PC-3 (cell line): ENCODE measurements around the gene CLDN24. TPM values are rescaled to one million over a fixed set of nuclear protein-coding genes. Genes with fewer than 3 reads are reported as not detected.

Experiments
- ATAC-seq: fragments of 200-7000 bp; cut with Tn5 transposase; 2 replicates; pipeline ENCODE4 v1.9.1; 2020; ENCODE audit warnings: mild to moderate bottlenecking, moderate library complexity
- BruUV-seq: library from RNA; stranded (reverse); fragments of 400-500 nt; replicated peaks from 2 replicates; lab custom pipeline; 2021; lab: Mats Ljungman, UMichigan
- CTCF ChIA-PET: fragments of 300-600 bp; sonication (Branson Sonifier 250); formaldehyde crosslinking; loops from one replicate; lab custom pipeline; 2022; ENCODE audit warnings: antibody characterized with exemption; lab: Charles Lee
- POLR2A ChIA-PET: fragments of 300-600 bp; sonication (Branson Sonifier 250); formaldehyde crosslinking; loops from one replicate; lab custom pipeline; 2022; ENCODE audit warnings: antibody characterized with exemption; ENCODE audit not compliant: unreplicated experiment; lab: Charles Lee
- DNase-seq: peaks from one replicate; pipeline ENCODE4 v3.0.0-alpha.2; 2015
- H2AFZ ChIP-seq: fragments of 300-600 bp; sonication (generic); 2 replicates; pipeline ENCODE4 v1.6.0; 2016; ENCODE audit warnings: antibody characterized with exemption, low read length
- H3F3A ChIP-seq: fragments of 300-600 bp; sonication (generic); one replicate; pipeline ENCODE4 v1.6.0; 2017; ENCODE audit warnings: antibody characterized with exemption, low read length, control low read depth, mild to moderate bottlenecking; ENCODE audit not compliant: unreplicated experiment
- H3K27ac ChIP-seq: fragments of 300-600 bp; sonication (generic); 2 replicates; pipeline ENCODE4 v1.5.1; 2016; ENCODE audit warnings: mild to moderate bottlenecking, low read length
- H3K27me3 ChIP-seq: fragments of 300-600 bp; sonication (generic); 2 replicates; pipeline ENCODE4 v1.6.1; 2016; ENCODE audit warnings: low read length, mixed read lengths
- H3K36me3 ChIP-seq: fragments of 300-600 bp; sonication (generic); 2 replicates; pipeline ENCODE4 v1.6.1; 2016; ENCODE audit warnings: low read depth, mixed run types, low read length, mixed read lengths
- H3K4me1 ChIP-seq: fragments of 300-600 bp; sonication (generic); 2 replicates; pipeline ENCODE4 v1.5.1; 2016; ENCODE audit warnings: low read length; ENCODE audit not compliant: insufficient read depth
- H3K4me2 ChIP-seq: fragments of 300-600 bp; sonication (generic); 2 replicates; pipeline ENCODE4 v1.6.0; 2016; ENCODE audit warnings: low read length
- H3K4me3 ChIP-seq: fragments of 300-600 bp; sonication (generic); 2 replicates; pipeline ENCODE4 v1.5.1; 2016; ENCODE audit warnings: mild to moderate bottlenecking, low read length, mixed read lengths
- H3K79me2 ChIP-seq: fragments of 300-600 bp; sonication (generic); 2 replicates; pipeline ENCODE4 v1.6.1; 2017; ENCODE audit warnings: low read length, mixed read lengths
- H3K9ac ChIP-seq: fragments of 300-600 bp; sonication (generic); 2 replicates; pipeline ENCODE4 v1.6.0; 2016; ENCODE audit warnings: mild to moderate bottlenecking, low read length
- H3K9me2 ChIP-seq: fragments of 300-600 bp; sonication (generic); replicated peaks from 2 replicates; pipeline ENCODE4 v1.6.1; 2016; ENCODE audit warnings: mixed run types, low read length, mixed read lengths
- H3K9me3 ChIP-seq: fragments of 300-600 bp; sonication (generic); 2 replicates; pipeline ENCODE4 v1.6.1; 2016; ENCODE audit warnings: low read length, mixed read lengths
- H4K20me1 ChIP-seq: fragments of 300-600 bp; sonication (generic); 2 replicates; pipeline ENCODE4 v1.6.1; 2016; ENCODE audit warnings: low read length, mixed read lengths
- CTCF ChIP-seq: fragments of 300-600 bp; sonication (generic); conservative IDR thresholded peaks from 2 replicates; pipeline ENCODE4 v1.5.1; 2017; ENCODE audit warnings: antibody characterized with exemption, low read depth, mild to moderate bottlenecking, low read length
- EZH2 ChIP-seq: fragments of 300-600 bp; sonication (generic); IDR thresholded peaks from one replicate; pipeline ENCODE4 v1.6.1; 2017; ENCODE audit warnings: antibody characterized with exemption, mild to moderate bottlenecking, low read length; ENCODE audit not compliant: unreplicated experiment
- EZH2phosphoT487 ChIP-seq: fragments of 300-600 bp; sonication (generic); IDR thresholded peaks from 2 replicates; pipeline ENCODE4 v1.6.1; 2018; ENCODE audit warnings: mild to moderate bottlenecking, antibody characterized with exemption, low read length, borderline replicate concordance
- intact Hi-C: fragments of 100-400 bp; cut with micrococcal nuclease; formaldehyde crosslinking; loops from 2 replicates; pipeline ENCODE4 v1.9.0; 2023
- total RNA-seq: library from RNA; depleted of rRNA; stranded (reverse); fragments of >200 nt; gene quantifications from 2 replicates; pipeline ENCODE4 v1.2.3, GENCODE V29; 2014

The CLDN24 gene
- total RNA-seq, 1 experiment from 2014 or later, result not detected

- Histone ChIP-seq H3K79me2 (no peaks in the 10 kb centered on the region), H4K20me1 (no peaks in the 10 kb centered on the region), H3K4me1 (peaks cover 33% of the 10 kb centered on the region), H3F3A (peaks cover 4% of the 10 kb centered on the region), H3K4me3 (no peak overlapping the region), H3K27me3 (no peaks in the 10 kb centered on the region), H2AFZ (no peak overlapping the region), H3K9me3 (no peaks in the 10 kb centered on the region), H3K27ac (peak overlapping the region; percentile 96), H3K9ac (peak overlapping the region; percentile 57), H3K36me3 (no peaks in the 10 kb centered on the region), H3K4me2 (no peak overlapping the region), H3K9me2 (no peaks in the 10 kb centered on the region)
- no peak for DNase-seq
- no peak for ATAC-seq
- ChIA-PET POLR2A (no interaction called here), CTCF (no interaction called here)
- no TSS peak for BruUV-seq
- TF ChIP-seq EZH2 (no peak), EZH2phosphoT487 (no peak), CTCF (no peak)
- intact Hi-C loops, result loop anchor here (5.0 kb wide), 1 partner anchor 64 kb away; no protein-coding TSS in a partner anchor
These were observed 11.0 kb upstream of the CLDN24 start for GRCh38 chr4:183333202-183333601.

- Histone ChIP-seq H3K9me3 (no peaks in the 10 kb centered on the region), H3F3A (peaks cover 4% of the 10 kb centered on the region), H3K9ac (no peak overlapping the region), H3K27me3 (no peaks in the 10 kb centered on the region), H2AFZ (no peak overlapping the region), H3K4me1 (peaks cover 33% of the 10 kb centered on the region), H3K4me3 (no peak overlapping the region), H4K20me1 (no peaks in the 10 kb centered on the region), H3K9me2 (no peaks in the 10 kb centered on the region), H3K27ac (no peak overlapping the region), H3K79me2 (no peaks in the 10 kb centered on the region), H3K36me3 (no peaks in the 10 kb centered on the region), H3K4me2 (no peak overlapping the region)
- ATAC-seq (no peak), DNase-seq (no peak)
- TF ChIP-seq EZH2phosphoT487, result no peak
- TF ChIP-seq CTCF, result no peak
- TF ChIP-seq EZH2, result no peak
- intact Hi-C loops, result loop anchor here (5.0 kb wide), 1 partner anchor 65 kb away; no protein-coding TSS in a partner anchor
- POLR2A ChIA-PET, result no interaction called here
- no TSS peak for BruUV-seq
- CTCF ChIA-PET, result no interaction called here
These were observed 10.2 kb upstream of the CLDN24 start for GRCh38 chr4:183332447-183332846.

GRCh38 chr4:183330841-183331240 is 8.6 kb upstream of the CLDN24 start:
- H2AFZ ChIP-seq, result no peak overlapping the region
- H3K9ac ChIP-seq, result no peak overlapping the region
- TF ChIP-seq EZH2phosphoT487, result no peak
- TF ChIP-seq CTCF, result no peak
- no peak for TF ChIP-seq EZH2
- CTCF ChIA-PET, result no interaction called here
- no peak for ATAC-seq
- no peak overlapping the region for H3K4me3 ChIP-seq
- H4K20me1 ChIP-seq, result no peaks in the 10 kb centered on the region
- H3K79me2 ChIP-seq, result no peaks in the 10 kb centered on the region
- no peak overlapping the region for H3K27ac ChIP-seq
- peaks cover 31% of the 10 kb centered on the region for H3K4me1 ChIP-seq
- POLR2A ChIA-PET, result no interaction called here
- no peak overlapping the region for H3K4me2 ChIP-seq
- peaks cover 4% of the 10 kb centered on the region for H3F3A ChIP-seq
- no peaks in the 10 kb centered on the region; the same call in 1 of the 2 replicates for H3K36me3 ChIP-seq
- no TSS peak for BruUV-seq
- H3K9me2 ChIP-seq, result no peaks in the 10 kb centered on the region
- no peak for DNase-seq
- no peaks in the 10 kb centered on the region for H3K27me3 ChIP-seq
- intact Hi-C loops, result loop anchor here (5.0 kb wide), 1 partner anchor 66 kb away; no protein-coding TSS in a partner anchor
- peaks cover 3% of the 10 kb centered on the region for H3K9me3 ChIP-seq
